SK-N-SH treated with all-trans-retinoic acid at 6 μM for 48 hours (cell line): ENCODE data around the gene POLK.

Source experiments
- ATAC-seq: fragments of 200-7000 bp; cut with Tn5 transposase; 3 replicates; pipeline ENCODE4 v1.9.1; 2020; ENCODE audit warnings: mild to moderate bottlenecking, moderate library complexity
- ISL1 ChIP-seq: fragments of 250-450 bp; sonication (Bioruptor Pico); IDR thresholded peaks from 2 replicates; pipeline ENCODE4 v2.1.2; 2022; ENCODE audit warnings: mild to moderate bottlenecking, moderate library complexity
- OSR1 ChIP-seq: fragments of 250-450 bp; sonication (Bioruptor Pico); IDR thresholded peaks from 2 replicates; pipeline ENCODE4 v1.8.0; 2022; ENCODE audit warnings: moderate library complexity, mild to moderate bottlenecking, inconsistent platforms
- TOX ChIP-seq: fragments of 250-450 bp; sonication (Bioruptor Pico); IDR thresholded peaks from 2 replicates; pipeline ENCODE4 v1.8.0; 2021; ENCODE audit warnings: mild to moderate bottlenecking, moderate library complexity, borderline replicate concordance
- ZNF8 ChIP-seq: fragments of 450-650 bp; formaldehyde crosslinking; IDR thresholded peaks from 2 replicates; pipeline ENCODE4 v1.5.0; 2020; ENCODE audit warnings: mild to moderate bottlenecking, moderate library complexity
- TF ChIP-seq, protein P1 (sequence below): fragments of 250-450 bp; sonication (Bioruptor Pico); IDR thresholded peaks from 2 replicates; pipeline ENCODE4 v1.5.1; 2020; ENCODE audit warnings: low read depth, mild to moderate bottlenecking, moderate library complexity
- TF ChIP-seq, protein P2 (sequence below): fragments of 250-450 bp; sonication (Bioruptor Pico); IDR thresholded peaks from 2 replicates; pipeline ENCODE4 v1.8.0; 2021; ENCODE audit warnings: low read depth, mild to moderate bottlenecking, moderate library complexity, borderline replicate concordance

POLK gene

DNA sequence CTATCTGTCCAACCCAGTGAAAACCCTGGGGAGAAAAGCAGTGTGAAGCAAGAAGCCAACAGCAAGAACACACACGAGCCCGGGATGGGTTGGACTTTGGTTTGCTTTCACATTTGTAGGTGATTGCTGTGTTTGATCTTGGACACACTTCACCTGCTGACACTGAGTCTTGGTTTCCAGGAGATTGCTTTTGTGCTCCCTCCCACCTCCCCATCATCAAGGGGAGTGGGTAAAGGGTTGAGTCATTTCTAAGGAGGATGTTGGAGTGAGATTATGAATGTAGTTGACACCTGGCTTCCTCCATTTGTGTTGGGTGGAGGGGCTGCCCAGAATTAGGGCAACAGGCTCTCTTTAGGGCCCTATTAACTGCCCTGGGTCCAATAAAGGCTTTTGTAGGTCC lies 137.0 kb downstream of the POLK start:
- no peak for ATAC-seq
- TF ChIP-seq ZNF8 (CRISPR knock-in tag) = no peak
- no peak for TF ChIP-seq TOX (CRISPR knock-in tag)
- no peak for TF ChIP-seq ISL1 (CRISPR knock-in tag)
- TF ChIP-seq, protein P1, sequence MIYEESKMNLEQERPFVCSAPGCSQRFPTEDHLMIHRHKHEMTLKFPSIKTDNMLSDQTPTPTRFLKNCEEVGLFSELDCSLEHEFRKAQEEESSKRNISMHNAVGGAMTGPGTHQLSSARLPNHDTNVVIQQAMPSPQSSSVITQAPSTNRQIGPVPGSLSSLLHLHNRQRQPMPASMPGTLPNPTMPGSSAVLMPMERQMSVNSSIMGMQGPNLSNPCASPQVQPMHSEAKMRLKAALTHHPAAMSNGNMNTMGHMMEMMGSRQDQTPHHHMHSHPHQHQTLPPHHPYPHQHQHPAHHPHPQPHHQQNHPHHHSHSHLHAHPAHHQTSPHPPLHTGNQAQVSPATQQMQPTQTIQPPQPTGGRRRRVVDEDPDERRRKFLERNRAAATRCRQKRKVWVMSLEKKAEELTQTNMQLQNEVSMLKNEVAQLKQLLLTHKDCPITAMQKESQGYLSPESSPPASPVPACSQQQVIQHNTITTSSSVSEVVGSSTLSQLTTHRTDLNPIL (CRISPR knock-in tag) = no peak
- TF ChIP-seq, protein P2, sequence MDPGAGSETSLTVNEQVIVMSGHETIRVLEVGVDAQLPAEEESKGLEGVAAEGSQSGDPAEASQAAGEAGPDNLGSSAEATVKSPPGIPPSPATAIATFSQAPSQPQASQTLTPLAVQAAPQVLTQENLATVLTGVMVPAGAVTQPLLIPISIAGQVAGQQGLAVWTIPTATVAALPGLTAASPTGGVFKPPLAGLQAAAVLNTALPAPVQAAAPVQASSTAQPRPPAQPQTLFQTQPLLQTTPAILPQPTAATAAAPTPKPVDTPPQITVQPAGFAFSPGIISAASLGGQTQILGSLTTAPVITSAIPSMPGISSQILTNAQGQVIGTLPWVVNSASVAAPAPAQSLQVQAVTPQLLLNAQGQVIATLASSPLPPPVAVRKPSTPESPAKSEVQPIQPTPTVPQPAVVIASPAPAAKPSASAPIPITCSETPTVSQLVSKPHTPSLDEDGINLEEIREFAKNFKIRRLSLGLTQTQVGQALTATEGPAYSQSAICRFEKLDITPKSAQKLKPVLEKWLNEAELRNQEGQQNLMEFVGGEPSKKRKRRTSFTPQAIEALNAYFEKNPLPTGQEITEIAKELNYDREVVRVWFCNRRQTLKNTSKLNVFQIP (CRISPR knock-in tag) = no peak
- TF ChIP-seq OSR1 (CRISPR knock-in tag) = no peak
- TF ChIP-seq, all 23 proteins: peak for 0
